Astrocyte of the cerebellum (primary cell): ENCODE results near the gene FAM161B.

Source experiments
- DNase-seq: peaks from one replicate; pipeline ENCODE4 v3.0.0-alpha.2; 2011; ENCODE audit warnings: low read depth
- H3K4me3 ChIP-seq: 2 replicates; pipeline ENCODE4 v1.5.1; 2011; ENCODE audit warnings: mild to moderate bottlenecking, low read depth, low read length, moderate library complexity
- CTCF ChIP-seq: IDR thresholded peaks from 2 replicates; pipeline ENCODE4 v1.5.1; 2012; ENCODE audit warnings: low read length, low read depth, moderate library complexity, mild to moderate bottlenecking; ENCODE audit errors: missing control alignments
- in situ Hi-C: cut with HindIII; loops from 2 replicates; pipeline ENCODE4 v1.10.0; 2017; ENCODE audit warnings: low sequenced_read_pairs

Gene FAM161B

GRCh38 chr14:73968885-73969284, 19.0 kb upstream of the FAM161B start:
- no peak for DNase-seq
- in situ Hi-C loops: no loop called here
- no peak for TF ChIP-seq CTCF
- H3K4me3 ChIP-seq: no peak overlapping the region

- no peak for DNase-seq
- in situ Hi-C loops: no loop called here
- no peak for TF ChIP-seq CTCF
- H3K4me3 ChIP-seq: no peak overlapping the region
These were observed 15.3 kb upstream of the FAM161B start for GRCh38 chr14:73965216-73965615.

DNA sequence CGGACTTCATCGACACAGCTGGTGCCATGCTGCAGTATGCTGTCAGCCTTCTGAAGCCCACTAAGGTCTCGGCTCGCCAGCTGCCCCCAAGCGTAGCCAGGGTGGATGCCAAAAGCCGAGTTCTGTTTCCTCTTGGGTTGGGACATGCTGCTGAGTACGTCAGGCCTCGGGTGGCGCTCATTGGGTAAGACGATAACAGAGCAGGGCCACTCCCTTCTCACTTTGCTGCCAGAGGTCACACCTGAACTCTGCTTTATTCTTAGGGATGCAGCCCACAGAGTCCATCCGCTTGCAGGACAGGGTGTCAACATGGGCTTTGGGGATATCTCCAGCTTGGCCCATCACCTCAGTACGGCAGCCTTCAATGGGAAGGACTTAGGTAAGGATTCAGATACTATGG, 11.3 kb upstream of the FAM161B start:
- H3K4me3 ChIP-seq: no peak overlapping the region
- no peak for TF ChIP-seq CTCF
- in situ Hi-C loops: no loop called here
- no peak for DNase-seq

- in situ Hi-C loops: no loop called here
- H3K4me3 ChIP-seq: no peak overlapping the region
- DNase-seq: no peak
- no peak for TF ChIP-seq CTCF
These were observed 8.7 kb upstream of the FAM161B start for GRCh38 chr14:73958591-73958990.

- DNase-seq: no peak
- no peak overlapping the region for H3K4me3 ChIP-seq
- in situ Hi-C loops: no loop called here
- TF ChIP-seq CTCF: no peak
These were observed 5.8 kb upstream of the FAM161B start for GRCh38 chr14:73955674-73956073.

GRCh38 chr14:73953731-73954130, 3.8 kb upstream of the FAM161B start:
- in situ Hi-C loops: no loop called here

More at GRCh38 chr14:73953731-73954130, 3.8 kb upstream of the FAM161B start:
- no peak for TF ChIP-seq CTCF
- no peak overlapping the region for H3K4me3 ChIP-seq
- DNase-seq: no peak
